Upper lobe of right lung (tissue), 1 donor: Measurements from ENCODE around the gene TBCEL. TPM values are rescaled to one million over a fixed set of nuclear protein-coding genes. Genes with fewer than 3 reads are reported as not detected.

Source experiments
- ATAC-seq: fragments of 200-7000 bp; cut with Tn5 transposase; one replicate; pipeline ENCODE4 v1.9.1; 2020; ENCODE audit warnings: mild to moderate bottlenecking, moderate library complexity
- DNase-seq: peaks from one replicate; pipeline ENCODE4 v3.0.0-alpha.2; 2020
- H3K27ac ChIP-seq: fragments of 200-600 bp; one replicate; pipeline ENCODE4 v1.8.0; 2022
- H3K27me3 ChIP-seq: fragments of 200-600 bp; one replicate; pipeline ENCODE4 v1.8.0; 2022; ENCODE audit warnings: mild to moderate bottlenecking
- H3K36me3 ChIP-seq: fragments of 200-600 bp; one replicate; pipeline ENCODE4 v1.8.0; 2022
- H3K4me1 ChIP-seq: fragments of 200-600 bp; one replicate; pipeline ENCODE4 v1.8.0; 2022
- H3K4me3 ChIP-seq: fragments of 200-600 bp; one replicate; pipeline ENCODE4 v1.8.0; 2022; ENCODE audit warnings: mild to moderate bottlenecking
- H3K9me3 ChIP-seq: fragments of 200-600 bp; one replicate; pipeline ENCODE4 v1.8.0; 2022
- intact Hi-C: fragments of 100-400 bp; cut with DNase I; formaldehyde crosslinking; loops from one replicate; pipeline ENCODE4 v1.11.0; 2022
- total RNA-seq: library from RNA; stranded (reverse); fragmentation: NEBNext Ultra II Directional; extraction: Animal tissue kit (Norgen Biotek cat#: 25700); gene quantifications from one replicate; pipeline ENCODE4 v1.2.1, GENCODE V29; 2021
- TF ChIP-seq, protein P1 (sequence below): fragments of 200-600 bp; IDR thresholded peaks from one replicate; pipeline ENCODE4 v1.8.0; 2022; ENCODE audit warnings: antibody characterized with exemption
- donor health status: DM: no; HTN: yes; CAD: no; lungs with severe emphysema.

Gene TBCEL
- total RNA-seq, 1 donor from 2014 or later: 41.1 TPM

DNA sequence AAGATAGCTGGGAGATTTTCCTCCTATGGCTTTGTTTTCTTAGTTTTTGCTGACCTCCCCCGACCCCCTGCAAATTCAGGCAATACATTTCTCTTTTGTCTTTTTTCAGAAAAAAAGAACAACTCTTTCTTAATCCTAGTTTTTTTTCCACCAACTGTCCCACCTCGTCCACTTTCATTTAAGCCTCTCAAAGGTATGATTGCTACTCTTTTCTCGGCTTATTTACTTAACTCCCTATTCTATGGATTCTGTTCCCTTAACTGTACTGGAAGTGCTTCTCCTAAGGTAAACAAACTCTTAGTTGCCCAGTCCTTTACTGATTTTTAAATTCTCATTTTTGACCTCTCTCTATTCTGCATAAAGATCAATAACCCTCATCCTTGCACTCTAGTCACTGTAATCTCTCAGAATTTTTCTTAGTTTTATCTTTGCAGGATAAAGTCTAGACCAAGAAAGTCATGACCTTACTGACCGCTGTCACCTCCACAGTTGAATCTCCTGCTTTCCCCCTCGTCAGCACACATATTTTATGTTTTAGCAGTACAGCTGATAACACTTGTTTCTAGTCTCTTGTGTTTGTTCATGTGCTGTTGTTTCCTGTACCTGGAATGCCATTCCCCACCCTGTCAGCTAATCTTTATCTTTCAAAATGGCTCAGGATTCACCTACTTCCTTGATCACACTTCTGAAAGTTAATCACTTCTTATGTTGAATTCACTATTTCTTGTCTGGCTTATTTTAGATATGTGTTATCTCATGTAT lies 14.9 kb downstream of the TBCEL start:
- intact Hi-C loops: no loop called here
- Histone ChIP-seq H3K27ac (no peak overlapping the region), H3K9me3 (no peaks in the 10 kb centered on the region), H3K36me3 (no peaks in the 10 kb centered on the region), H3K27me3 (no peaks in the 10 kb centered on the region), H3K4me1 (peaks cover 10% of the 10 kb centered on the region), H3K4me3 (no peak overlapping the region)
- ATAC-seq (no peak), DNase-seq (no peak)
- TF ChIP-seq, protein P1, sequence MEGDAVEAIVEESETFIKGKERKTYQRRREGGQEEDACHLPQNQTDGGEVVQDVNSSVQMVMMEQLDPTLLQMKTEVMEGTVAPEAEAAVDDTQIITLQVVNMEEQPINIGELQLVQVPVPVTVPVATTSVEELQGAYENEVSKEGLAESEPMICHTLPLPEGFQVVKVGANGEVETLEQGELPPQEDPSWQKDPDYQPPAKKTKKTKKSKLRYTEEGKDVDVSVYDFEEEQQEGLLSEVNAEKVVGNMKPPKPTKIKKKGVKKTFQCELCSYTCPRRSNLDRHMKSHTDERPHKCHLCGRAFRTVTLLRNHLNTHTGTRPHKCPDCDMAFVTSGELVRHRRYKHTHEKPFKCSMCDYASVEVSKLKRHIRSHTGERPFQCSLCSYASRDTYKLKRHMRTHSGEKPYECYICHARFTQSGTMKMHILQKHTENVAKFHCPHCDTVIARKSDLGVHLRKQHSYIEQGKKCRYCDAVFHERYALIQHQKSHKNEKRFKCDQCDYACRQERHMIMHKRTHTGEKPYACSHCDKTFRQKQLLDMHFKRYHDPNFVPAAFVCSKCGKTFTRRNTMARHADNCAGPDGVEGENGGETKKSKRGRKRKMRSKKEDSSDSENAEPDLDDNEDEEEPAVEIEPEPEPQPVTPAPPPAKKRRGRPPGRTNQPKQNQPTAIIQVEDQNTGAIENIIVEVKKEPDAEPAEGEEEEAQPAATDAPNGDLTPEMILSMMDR: no peak

DNA sequence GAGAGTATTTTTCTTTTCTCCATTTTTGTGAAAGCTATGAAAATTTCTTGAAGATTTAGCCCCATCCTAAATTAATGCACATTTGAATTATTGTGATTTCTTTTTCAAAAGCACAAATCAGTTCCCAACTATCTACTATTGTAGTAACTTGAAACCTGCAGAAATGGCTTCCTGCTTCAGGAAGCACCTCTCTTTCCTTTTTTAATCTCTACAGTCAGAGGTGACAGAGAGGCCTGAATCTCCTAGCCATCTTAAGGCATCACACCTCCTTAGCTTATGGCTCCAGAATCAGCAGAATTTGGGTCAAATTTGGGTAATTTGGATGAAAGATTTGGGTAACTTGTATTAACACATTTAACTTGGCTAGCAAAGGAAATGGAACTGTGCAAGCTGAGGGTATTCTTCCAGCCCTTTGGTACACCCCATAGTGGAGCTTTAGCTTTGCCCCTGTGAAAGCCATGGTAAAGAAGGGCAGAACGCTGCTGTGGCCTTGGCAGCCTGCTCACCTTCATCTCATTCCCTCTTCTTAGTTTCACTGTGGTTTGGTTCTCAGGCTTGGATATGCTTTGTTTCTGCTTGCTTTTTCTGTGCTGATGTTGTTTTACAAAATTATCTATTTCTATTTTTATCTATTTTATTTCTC lies 16.2 kb downstream of the TBCEL start:
- intact Hi-C loops: no loop called here
- no peak for DNase-seq
- Histone ChIP-seq H3K27me3 (no peaks in the 10 kb centered on the region), H3K4me1 (peaks cover 10% of the 10 kb centered on the region), H3K36me3 (no peaks in the 10 kb centered on the region), H3K9me3 (no peaks in the 10 kb centered on the region), H3K4me3 (no peak overlapping the region), H3K27ac (peak overlapping the region; percentile 68)
- no peak for ATAC-seq
- TF ChIP-seq, protein P1: no peak

DNA sequence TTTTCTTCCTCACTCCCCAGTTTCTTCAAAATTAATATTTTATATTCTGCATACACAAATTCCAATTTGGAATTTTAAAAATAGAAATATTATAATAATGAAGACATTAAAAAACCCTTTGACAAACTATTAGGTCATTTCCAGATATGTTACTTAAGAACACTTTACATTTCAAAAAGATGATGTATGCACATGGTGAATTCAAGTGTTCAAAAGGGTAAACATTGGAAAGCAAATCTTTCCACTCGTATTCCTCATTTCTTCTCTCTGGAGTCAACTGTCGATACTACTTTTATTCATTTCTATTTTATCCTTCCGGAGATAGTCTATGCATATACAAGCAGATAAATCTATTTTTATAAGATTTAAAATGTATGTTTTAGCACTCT lies 16.7 kb downstream of the TBCEL start:
- ATAC-seq (no peak), DNase-seq (no peak)
- peaks cover 3% of the 10 kb centered on the region for H3K36me3 ChIP-seq
- H3K4me1 ChIP-seq: peaks cover 10% of the 10 kb centered on the region
- peak overlapping the region; percentile 68 for H3K27ac ChIP-seq
- intact Hi-C loops: no loop called here
- H3K4me3 ChIP-seq: no peak overlapping the region
- H3K27me3 ChIP-seq: no peaks in the 10 kb centered on the region
- TF ChIP-seq, protein P1: no peak
- no peaks in the 10 kb centered on the region for H3K9me3 ChIP-seq

DNA sequence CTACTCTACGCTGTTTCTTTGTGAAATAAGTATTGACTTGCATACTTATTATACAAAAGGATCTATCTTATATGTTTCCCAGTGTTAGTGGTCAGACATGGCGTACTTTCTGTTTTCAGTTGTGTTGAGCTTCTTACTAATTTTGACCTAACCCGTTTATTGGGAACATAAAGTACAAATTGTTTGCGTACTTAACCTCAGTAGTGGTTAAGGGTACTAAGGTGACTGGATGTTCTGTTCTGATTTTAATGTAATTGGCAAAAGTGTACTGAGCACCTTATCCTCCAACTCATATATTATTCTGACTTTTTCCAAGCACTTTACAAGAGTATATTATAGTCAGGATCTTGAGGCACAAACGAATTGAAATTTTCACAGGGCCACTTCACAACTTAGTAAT lies 17.2 kb downstream of the TBCEL start:
- peaks cover 10% of the 10 kb centered on the region for H3K4me1 ChIP-seq
- no peak overlapping the region for H3K4me3 ChIP-seq
- intact Hi-C loops: no loop called here
- no peaks in the 10 kb centered on the region for H3K27me3 ChIP-seq
- TF ChIP-seq, protein P1: no peak
- H3K27ac ChIP-seq: peak overlapping the region; percentile 68
- H3K9me3 ChIP-seq: no peaks in the 10 kb centered on the region
- H3K36me3 ChIP-seq: peaks cover 7% of the 10 kb centered on the region
- no peak for DNase-seq
- peak; percentile 59 for ATAC-seq

DNA sequence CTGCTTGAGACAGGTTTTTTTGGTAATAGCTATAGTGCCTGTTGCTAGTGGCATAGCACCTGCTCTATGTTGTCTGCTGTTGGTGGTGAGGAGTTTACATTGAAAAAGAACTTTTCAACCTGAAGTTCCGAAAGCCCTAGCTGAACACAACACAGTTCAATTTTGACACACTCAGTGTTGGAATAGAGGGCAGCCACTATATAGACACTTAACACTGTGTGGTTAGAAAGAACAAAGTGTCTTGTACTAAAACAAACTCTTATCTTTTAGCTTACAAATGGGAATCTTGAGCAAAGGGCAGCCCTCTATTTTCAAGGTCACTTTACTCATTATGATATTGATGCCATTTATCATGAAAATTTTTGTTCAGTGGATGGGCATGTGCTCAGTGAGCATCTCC lies 18.4 kb downstream of the TBCEL start:
- H3K4me1 ChIP-seq: peaks cover 10% of the 10 kb centered on the region
- no peaks in the 10 kb centered on the region for H3K27me3 ChIP-seq
- TF ChIP-seq, protein P1: no peak
- intact Hi-C loops: no loop called here
- DNase-seq (no peak), ATAC-seq (peak; percentile 41)
- H3K36me3 ChIP-seq: peaks cover 12% of the 10 kb centered on the region
- H3K9me3 ChIP-seq: no peaks in the 10 kb centered on the region
- no peak overlapping the region for H3K4me3 ChIP-seq
- no peak overlapping the region for H3K27ac ChIP-seq
